Measurements from ENCODE around the gene ADAMTSL5. TPM values are rescaled to one million over a fixed set of nuclear protein-coding genes. Genes with fewer than 3 reads are reported as not detected.

The ADAMTSL5 gene
- total and polyA plus RNA-seq, 8 donors = 1.1 to 29.5 (median 1.8) TPM; not detected in 2

GRCh38 chr19:1455336-1456120, 57.3 kb downstream of the ADAMTSL5 start:
- Histone ChIP-seq H3K36me3 (peaks cover 4 to 10% (median 6%) of the 10 kb centered on the region in 4 donors), H3K27ac (peak overlapping the region in 1 of 5 donors; percentile 55), H3K27me3 (peaks cover 41 to 100% (median 75%) of the 10 kb centered on the region in 3 donors), H3K9me3 (no peaks in the 10 kb centered on the region), H3K4me1 (peaks cover 18 to 49% (median 43%) of the 10 kb centered on the region in 4 donors), H3K4me3 (peak overlapping the region in 2 of 4 donors; percentile 2 to 18)
- peak; percentile 67 to 76 for DNase-seq
- TF ChIP-seq CTCF (IDR thresholded peaks at IDR 0.05) = no peak
- no peak for TF ChIP-seq POLR2AphosphoS5 (IDR thresholded peaks at IDR 0.05)
- intact Hi-C loops (cut with DNase I; ENCODE audit: low total_unique reads) = no loop called here
- WGBS, 5 donors = 4 to 7% (median 6%) methylated on average over 30 to 42 of the region's 42 CpGs

Other genes with a start within 250 kb of the ADAMTSL5 start
- 100 to 1,000 TPM; 250 to 520 (median 327) TPM for gene CIRBP, start 243.7 kb downstream of the ADAMTSL5 start, total RNA-seq
- gene CIRBP, start 243.7 kb downstream of the ADAMTSL5 start, polyA plus RNA-seq = 100 to 1,000 TPM; 307 to 686 (median 385) TPM
- 100 to 1,000 TPM in 2 of 5 donors, 10 to 100 TPM in 2, 1 to 10 TPM in 1; 6.2 to 240 (median 23.7) TPM for gene FAM174C, start 237.5 kb downstream of the ADAMTSL5 start, total RNA-seq
- 100 to 1,000 TPM in 1 of 3 donors, 10 to 100 TPM in 2; 75.8 to 102 (median 80.3) TPM for gene FAM174C, start 237.5 kb downstream of the ADAMTSL5 start, polyA plus RNA-seq
- gene EFNA2, start 227.1 kb downstream of the ADAMTSL5 start, total RNA-seq = 10 to 100 TPM in 1 of 5 donors, under 1 TPM in 1, not detected in 3; 0.55 to 21.1 TPM
- gene EFNA2, start 227.1 kb downstream of the ADAMTSL5 start, polyA plus RNA-seq = under 1 TPM in 1 of 3 donors, not detected in 2; 0.15 TPM
- gene NDUFS7, start 129.1 kb downstream of the ADAMTSL5 start, total RNA-seq = 100 to 1,000 TPM in 3 of 5 donors, 10 to 100 TPM in 2; 31.6 to 217 (median 102) TPM
- gene NDUFS7, start 129.1 kb downstream of the ADAMTSL5 start, polyA plus RNA-seq = 100 to 1,000 TPM; 107 to 169 (median 138) TPM
- gene GAMT, start 111.5 kb downstream of the ADAMTSL5 start, total RNA-seq = 10 to 100 TPM in 1 of 5 donors, 1 to 10 TPM in 2, not detected in 2; 2.6 to 15.6 (median 4.5) TPM
- 100 to 1,000 TPM in 1 of 3 donors, 10 to 100 TPM in 2; 26.8 to 102 (median 55.3) TPM for gene GAMT, start 111.5 kb downstream of the ADAMTSL5 start, polyA plus RNA-seq
- gene DAZAP1, start 105.4 kb downstream of the ADAMTSL5 start, total RNA-seq = 100 to 1,000 TPM in 1 of 5 donors, 10 to 100 TPM in 4; 21.4 to 124 (median 42.5) TPM
- 10 to 100 TPM; 55.9 to 68.1 (median 63.4) TPM for gene DAZAP1, start 105.4 kb downstream of the ADAMTSL5 start, polyA plus RNA-seq
- gene RPS15, start 74.6 kb downstream of the ADAMTSL5 start, total RNA-seq = 1,000 to 10,000 TPM in 4 of 5 donors, 100 to 1,000 TPM in 1; 428 to 2,471 (median 1,694) TPM
- 1,000 to 10,000 TPM; 2,846 to 4,539 (median 3,866) TPM for gene RPS15, start 74.6 kb downstream of the ADAMTSL5 start, polyA plus RNA-seq
- 1 to 10 TPM in 2 of 5 donors, under 1 TPM in 2, not detected in 1; 0.58 to 3.5 (median 2.0) TPM for gene APC2, start 62.9 kb downstream of the ADAMTSL5 start, total RNA-seq
- gene APC2, start 62.9 kb downstream of the ADAMTSL5 start, polyA plus RNA-seq = under 1 TPM; 0.10 to 0.31 (median 0.15) TPM
- gene C19orf25, start 33.8 kb downstream of the ADAMTSL5 start, total RNA-seq = 10 to 100 TPM in 4 of 5 donors, 1 to 10 TPM in 1; 5.4 to 84.3 (median 21.3) TPM
- gene C19orf25, start 33.8 kb downstream of the ADAMTSL5 start, polyA plus RNA-seq = 10 to 100 TPM; 25.4 to 34.9 (median 32.7) TPM
- gene PCSK4, start 22.7 kb downstream of the ADAMTSL5 start, total RNA-seq = 10 to 100 TPM in 2 of 5 donors, 1 to 10 TPM in 1, not detected in 2; 1.7 to 26.8 (median 19.7) TPM
- gene PCSK4, start 22.7 kb downstream of the ADAMTSL5 start, polyA plus RNA-seq = 1 to 10 TPM; 2.7 to 5.0 (median 3.2) TPM
- 10 to 100 TPM in 1 of 5 donors, 1 to 10 TPM in 1, not detected in 3; 3.7 to 24.3 TPM for gene REEP6, start 21.8 kb downstream of the ADAMTSL5 start, total RNA-seq
- 10 to 100 TPM in 1 of 3 donors, 1 to 10 TPM in 2; 3.5 to 10.1 (median 6.1) TPM for gene REEP6, start 21.8 kb downstream of the ADAMTSL5 start, polyA plus RNA-seq
- not detected for gene PLK5, start 11.1 kb upstream of the ADAMTSL5 start, total RNA-seq
- under 1 TPM in 2 of 3 donors, not detected in 1; 0.12 to 0.80 TPM for gene PLK5, start 11.1 kb upstream of the ADAMTSL5 start, polyA plus RNA-seq
- 10 to 100 TPM in 3 of 5 donors, 1 to 10 TPM in 2; 9.4 to 90.4 (median 20.1) TPM for gene MEX3D, start 55.3 kb upstream of the ADAMTSL5 start, total RNA-seq
- 10 to 100 TPM in 1 of 3 donors, 1 to 10 TPM in 2; 4.9 to 11.8 (median 7.8) TPM for gene MEX3D, start 55.3 kb upstream of the ADAMTSL5 start, polyA plus RNA-seq
- 100 to 1,000 TPM in 1 of 5 donors, 10 to 100 TPM in 4; 39.8 to 154 (median 46.2) TPM for gene MBD3, start 79.8 kb upstream of the ADAMTSL5 start, total RNA-seq
- 100 to 1,000 TPM in 1 of 3 donors, 10 to 100 TPM in 2; 53.2 to 107 (median 61.6) TPM for gene MBD3, start 79.8 kb upstream of the ADAMTSL5 start, polyA plus RNA-seq
- 100 to 1,000 TPM in 3 of 5 donors, 10 to 100 TPM in 2; 32.2 to 659 (median 151) TPM for gene UQCR11, start 92.4 kb upstream of the ADAMTSL5 start, total RNA-seq
- gene UQCR11, start 92.4 kb upstream of the ADAMTSL5 start, polyA plus RNA-seq = 100 to 1,000 TPM; 140 to 217 (median 191) TPM
- 10 to 100 TPM; 12.8 to 90.2 (median 34.8) TPM for gene TCF3, start 139.6 kb upstream of the ADAMTSL5 start, total RNA-seq
- 10 to 100 TPM; 30.2 to 34.6 (median 33.7) TPM for gene TCF3, start 139.6 kb upstream of the ADAMTSL5 start, polyA plus RNA-seq
- gene ONECUT3, start 240.5 kb upstream of the ADAMTSL5 start, total RNA-seq = under 1 TPM in 2 of 5 donors, not detected in 3; 0.29 to 0.37 TPM
- gene ONECUT3, start 240.5 kb upstream of the ADAMTSL5 start, polyA plus RNA-seq = under 1 TPM in 1 of 3 donors, not detected in 2; 0.13 TPM

Measured in stomach (tissue), 9 donors.